Measurements from ENCODE around the gene SRPRA. TPM values are rescaled to one million over a fixed set of nuclear protein-coding genes. Genes with fewer than 3 reads are reported as not detected.
"Not testable (repeated sequence)": the region's sequence is repeated elsewhere in the genome, so short reads cannot be mapped to it uniquely, and the experiment has no call there.

Gene SRPRA
- total and polyA plus RNA-seq, 12 donors, result 61.5 to 194 (median 107) TPM

DNA sequence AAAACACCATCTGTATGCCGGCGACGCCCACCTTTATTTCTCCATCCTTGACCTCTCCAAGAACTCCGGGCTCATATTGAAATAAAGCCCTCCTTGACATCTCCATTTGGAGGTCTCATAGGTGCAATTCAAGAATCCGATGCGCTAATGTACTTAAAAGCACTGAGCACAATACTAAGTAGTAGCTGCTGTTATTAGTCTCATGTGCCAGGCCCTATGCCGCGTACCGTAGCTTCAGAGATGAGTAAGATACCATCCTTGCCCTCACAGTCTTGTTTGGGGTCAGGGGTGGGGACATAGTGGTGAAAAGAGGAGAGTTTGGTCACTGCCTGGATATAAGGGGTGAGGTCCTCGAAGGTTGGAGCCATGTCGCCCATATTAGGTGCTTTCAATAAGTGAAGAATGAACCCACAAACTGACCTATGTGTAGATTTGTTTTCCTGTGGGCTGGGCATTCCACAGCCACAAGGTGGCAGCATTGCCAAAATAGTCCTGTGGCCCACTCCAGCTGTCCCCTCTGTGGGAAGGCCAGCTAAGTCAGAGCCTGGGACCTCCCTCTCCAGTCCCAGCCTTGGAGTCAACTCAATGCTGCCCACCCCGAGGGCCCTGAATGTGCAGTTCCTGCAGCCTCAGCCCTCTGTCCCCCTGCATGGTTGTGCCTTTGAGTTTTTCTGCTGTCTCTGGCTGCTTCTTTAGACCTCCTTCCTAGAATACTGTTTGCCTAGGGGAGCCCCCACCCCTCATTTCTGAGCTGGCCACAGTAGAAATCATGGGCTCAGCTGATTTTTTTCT, 41.7 kb upstream of the SRPRA start:
- Histone ChIP-seq H3K27me3 (no peaks in the 10 kb centered on the region), H3K4me3 (no peak overlapping the region), H3K4me1 (replicated peaks in 1 of 2) (peaks cover 5 to 17% of the 10 kb centered on the region in 2 donors), H3K27ac (peak overlapping the region in 1 of 5 donors; percentile 23), H3K36me3 (replicated peaks in 1 of 2) (no peaks in the 10 kb centered on the region), H3K9me3 (replicated peaks in 1 of 3) (no peaks in the 10 kb centered on the region)
- WGBS, 4 donors, result 48 to 59% (median 57%) methylated on average over 12 of the region's 12 CpGs
- no peak for TF ChIP-seq POLR2A (IDR thresholded peaks at IDR 0.05)
- TF ChIP-seq, protein P1, sequence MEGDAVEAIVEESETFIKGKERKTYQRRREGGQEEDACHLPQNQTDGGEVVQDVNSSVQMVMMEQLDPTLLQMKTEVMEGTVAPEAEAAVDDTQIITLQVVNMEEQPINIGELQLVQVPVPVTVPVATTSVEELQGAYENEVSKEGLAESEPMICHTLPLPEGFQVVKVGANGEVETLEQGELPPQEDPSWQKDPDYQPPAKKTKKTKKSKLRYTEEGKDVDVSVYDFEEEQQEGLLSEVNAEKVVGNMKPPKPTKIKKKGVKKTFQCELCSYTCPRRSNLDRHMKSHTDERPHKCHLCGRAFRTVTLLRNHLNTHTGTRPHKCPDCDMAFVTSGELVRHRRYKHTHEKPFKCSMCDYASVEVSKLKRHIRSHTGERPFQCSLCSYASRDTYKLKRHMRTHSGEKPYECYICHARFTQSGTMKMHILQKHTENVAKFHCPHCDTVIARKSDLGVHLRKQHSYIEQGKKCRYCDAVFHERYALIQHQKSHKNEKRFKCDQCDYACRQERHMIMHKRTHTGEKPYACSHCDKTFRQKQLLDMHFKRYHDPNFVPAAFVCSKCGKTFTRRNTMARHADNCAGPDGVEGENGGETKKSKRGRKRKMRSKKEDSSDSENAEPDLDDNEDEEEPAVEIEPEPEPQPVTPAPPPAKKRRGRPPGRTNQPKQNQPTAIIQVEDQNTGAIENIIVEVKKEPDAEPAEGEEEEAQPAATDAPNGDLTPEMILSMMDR (IDR thresholded peaks at IDR 0.05), result peak; percentile 65 to 91 (median 88)
- peak; percentile 74 to 93 (median 85) for DNase-seq
- intact Hi-C loops (cut with DNase I), result loop anchor here (5.0 to 10.0 kb wide), 3 partner anchors 124 to 172 kb away; no protein-coding TSS in a partner anchor

DNA sequence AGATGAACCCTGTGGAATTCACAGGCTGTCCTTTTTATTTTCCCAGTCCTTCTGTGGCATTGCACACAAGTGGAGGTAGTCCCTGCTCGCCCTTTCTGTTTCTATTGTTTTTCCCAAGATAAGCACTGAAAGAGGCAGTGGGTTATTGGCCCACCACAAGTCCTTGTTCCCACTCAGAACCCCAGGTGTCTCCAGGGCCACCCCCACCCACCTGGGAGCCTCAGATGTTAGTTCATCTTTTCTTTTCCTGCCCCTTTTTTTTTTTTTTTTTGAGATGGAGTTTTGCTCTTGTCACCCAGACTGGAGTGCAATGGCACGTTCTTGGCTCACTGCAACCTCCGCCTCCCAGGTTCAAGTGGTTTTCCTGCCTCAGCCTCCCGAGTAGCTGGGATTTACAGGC, 40.1 kb upstream of the SRPRA start:
- peak in 2 of 7 donors; percentile 5 to 45 for DNase-seq
- H3K27me3 ChIP-seq; H3K4me3 ChIP-seq; H3K27ac ChIP-seq; intact Hi-C loops (cut with DNase I); H3K9me3 ChIP-seq (replicated peaks in 1 of 3); H3K36me3 ChIP-seq (replicated peaks in 1 of 2): not testable (repeated sequence)
- WGBS, 4 donors, result 87 to 94% (median 92%) methylated on average over 4 of the region's 4 CpGs
- peaks cover 5 to 23% of the 10 kb centered on the region in 2 donors for H3K4me1 ChIP-seq (replicated peaks in 1 of 2)

DNA sequence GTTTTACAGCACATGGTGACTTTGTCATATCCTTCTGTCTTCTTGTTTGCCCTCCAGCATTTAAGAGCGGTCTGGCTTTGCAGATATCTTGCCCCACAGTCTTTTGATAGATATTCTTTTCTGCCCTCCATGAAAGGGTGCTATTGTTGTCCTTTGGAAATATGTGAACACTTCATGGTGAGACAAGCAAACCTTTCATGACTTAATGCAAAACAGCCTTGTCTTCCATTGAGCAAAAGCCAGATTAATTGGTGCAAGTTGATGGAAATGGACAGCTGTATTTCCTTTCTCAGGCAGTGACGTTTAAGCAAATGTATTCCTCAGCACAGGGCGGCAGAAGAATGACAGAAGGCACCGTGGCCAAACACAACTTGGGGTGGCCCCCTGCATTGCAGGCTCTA, 39.6 kb upstream of the SRPRA start:
- peak in 1 of 7 donors; percentile 38 for DNase-seq
- TF ChIP-seq POLR2A (IDR thresholded peaks at IDR 0.05), result no peak
- TF ChIP-seq, protein P1 (IDR thresholded peaks at IDR 0.05), result no peak
- no peaks in the 10 kb centered on the region for H3K27me3 ChIP-seq
- no peaks in the 10 kb centered on the region for H3K9me3 ChIP-seq (replicated peaks in 1 of 3)
- 76 to 89% (median 82%) methylated on average over 4 of the region's 4 CpGs for WGBS, 4 donors
- H3K4me3 ChIP-seq, result no peak overlapping the region
- intact Hi-C loops (cut with DNase I), result no loop called here
- H3K36me3 ChIP-seq (replicated peaks in 1 of 2), result no peaks in the 10 kb centered on the region
- peaks cover 5 to 26% of the 10 kb centered on the region in 2 donors for H3K4me1 ChIP-seq (replicated peaks in 1 of 2)
- no peak overlapping the region for H3K27ac ChIP-seq

DNA sequence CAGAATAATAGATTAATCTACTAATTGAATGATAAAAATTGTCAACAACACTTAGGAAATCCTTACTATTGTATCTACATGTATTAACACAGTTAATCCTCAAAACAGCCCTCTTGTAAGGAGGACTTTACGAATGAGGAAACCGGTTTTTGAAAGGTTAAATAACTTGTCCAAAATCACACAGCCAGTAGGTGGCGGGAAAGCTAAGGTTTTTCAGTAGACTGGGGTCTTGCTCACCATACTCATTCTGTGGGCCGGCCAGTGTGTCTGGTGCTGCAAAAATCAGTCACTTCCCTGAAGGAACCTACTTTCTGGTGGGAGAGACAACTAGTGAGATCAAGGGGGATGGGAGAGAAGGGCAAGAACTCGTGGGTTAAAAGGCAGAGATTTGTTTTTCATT, 39.0 kb upstream of the SRPRA start:
- Histone ChIP-seq H3K27ac (peak overlapping the region in 1 of 5 donors; percentile 12), H3K4me1 (replicated peaks in 1 of 2) (peaks cover 5 to 30% of the 10 kb centered on the region in 2 donors), H3K4me3 (no peak overlapping the region), H3K27me3 (no peaks in the 10 kb centered on the region), H3K36me3 (replicated peaks in 1 of 2) (no peaks in the 10 kb centered on the region), H3K9me3 (replicated peaks in 1 of 3) (no peaks in the 10 kb centered on the region)
- DNase-seq, result peak in 5 of 7 donors; percentile 28 to 73 (median 48)
- 21 to 47% (median 33%) methylated on average over 5 of the region's 5 CpGs for WGBS, 4 donors
- TF ChIP-seq, protein P1 (IDR thresholded peaks at IDR 0.05), result peak in 5 of 6 experiments; percentile 21 to 48 (median 34)
- TF ChIP-seq POLR2A (IDR thresholded peaks at IDR 0.05), result no peak
- intact Hi-C loops (cut with DNase I), result no loop called here

Measured in adrenal gland (tissue), 12 donors.